Subcutaneous abdominal adipose tissue (tissue), 5 donors: Measurements from ENCODE around the gene RRAGC.
A peak's percentile ranks its signal among the peaks of the same experiment; 100 is the strongest.

Experiments
- H3K27ac ChIP-seq: one replicate; pipeline ENCODE4 v1.7.0; 2013; ENCODE audit warnings: low read depth, mild to moderate bottlenecking, inconsistent platforms, low read length, moderate library complexity
- H3K27me3 ChIP-seq, 5 donors: one replicate each; pipeline ENCODE4 v1.7.0; 2013; ENCODE audit warnings: low read length in 5 of 5, inconsistent platforms in 1 of 5; ENCODE audit not compliant: control insufficient read depth in 5 of 5, insufficient read depth in 4 of 5
- H3K36me3 ChIP-seq, 5 donors: one replicate each; pipeline ENCODE4 v1.7.0; 2013; ENCODE audit warnings: low read length in 5 of 5; ENCODE audit not compliant: control insufficient read depth in 5 of 5, insufficient read depth in 5 of 5
- H3K4me1 ChIP-seq, 5 donors: one replicate each; pipeline ENCODE4 v1.7.0; 2013; ENCODE audit warnings: low read length in 5 of 5, mild to moderate bottlenecking in 3 of 5, moderate library complexity in 1 of 5; ENCODE audit not compliant: control insufficient read depth in 5 of 5, insufficient read depth in 5 of 5
- H3K4me3 ChIP-seq, 5 donors: one replicate each; pipeline ENCODE4 v1.7.0; 2013; ENCODE audit warnings: low read length in 5 of 5, low read depth in 1 of 5
- H3K9ac ChIP-seq, 5 donors: one replicate each; pipeline ENCODE4 v1.7.0; 2013; ENCODE audit warnings: low read length in 5 of 5, mild to moderate bottlenecking in 4 of 5, moderate library complexity in 3 of 5
- H3K9me3 ChIP-seq, 5 donors: one replicate each; pipeline ENCODE4 v1.7.0; 2013; ENCODE audit warnings: low read length in 5 of 5; ENCODE audit not compliant: control insufficient read depth in 5 of 5
- donor health status: healthy.
- donor health status: healthy.
- donor health status: healthy.
- donor health status: healthy.
- donor health status: healthy.

The RRAGC gene, protein sequence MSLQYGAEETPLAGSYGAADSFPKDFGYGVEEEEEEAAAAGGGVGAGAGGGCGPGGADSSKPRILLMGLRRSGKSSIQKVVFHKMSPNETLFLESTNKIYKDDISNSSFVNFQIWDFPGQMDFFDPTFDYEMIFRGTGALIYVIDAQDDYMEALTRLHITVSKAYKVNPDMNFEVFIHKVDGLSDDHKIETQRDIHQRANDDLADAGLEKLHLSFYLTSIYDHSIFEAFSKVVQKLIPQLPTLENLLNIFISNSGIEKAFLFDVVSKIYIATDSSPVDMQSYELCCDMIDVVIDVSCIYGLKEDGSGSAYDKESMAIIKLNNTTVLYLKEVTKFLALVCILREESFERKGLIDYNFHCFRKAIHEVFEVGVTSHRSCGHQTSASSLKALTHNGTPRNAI

DNA sequence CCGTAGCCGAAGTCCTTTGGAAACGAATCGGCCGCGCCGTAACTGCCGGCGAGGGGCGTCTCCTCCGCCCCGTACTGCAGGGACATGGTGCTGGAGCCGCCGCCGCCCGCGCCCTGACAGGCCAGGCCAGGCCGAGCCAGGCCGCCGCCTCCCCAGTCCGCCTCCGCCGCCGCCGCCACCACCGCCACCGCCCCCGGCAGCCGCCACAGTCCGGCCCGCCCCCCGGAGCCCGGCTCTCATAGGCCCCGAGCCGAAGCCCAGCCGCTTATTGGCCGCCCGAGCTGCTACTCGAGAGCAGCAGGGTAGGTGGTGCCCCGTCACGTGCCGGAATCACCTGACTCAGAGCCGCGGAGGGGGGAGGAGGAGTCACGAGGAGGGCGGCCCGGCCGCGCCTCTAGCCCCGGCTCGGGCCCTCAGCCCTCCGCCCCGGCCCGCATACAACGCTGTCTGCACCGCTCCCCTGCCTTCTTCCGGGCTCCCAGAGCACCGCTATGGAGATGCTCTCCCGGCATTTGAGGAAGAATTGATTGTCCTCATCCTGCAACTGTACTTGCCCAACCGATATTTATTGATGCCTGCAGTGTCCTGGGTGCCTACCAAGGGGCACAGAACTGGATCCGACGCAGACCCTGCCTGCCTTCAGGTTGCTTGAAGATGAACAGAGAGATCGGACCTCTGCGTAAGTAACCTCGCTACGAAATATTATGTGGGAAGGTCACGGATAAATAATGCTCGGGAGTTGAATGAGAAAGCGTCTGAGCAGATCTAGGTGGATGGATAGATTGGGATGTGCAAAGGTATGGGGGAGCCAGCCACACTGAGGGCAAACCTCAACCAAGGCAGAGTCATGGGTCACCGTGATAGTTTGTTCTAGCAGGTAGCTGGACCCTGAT is at the start of gene RRAGC:
Gene RRAGC, minus strand, starts transcription at position 212 of the 893 bp plus-strand sequence. Its CDS starts 126 bp downstream, at position 86.
- peaks cover 9 to 82% (median 75%) of the 10 kb centered on the region in 5 donors for H3K4me1 ChIP-seq
- no peaks in the 10 kb centered on the region for H3K9me3 ChIP-seq
- H3K4me3 ChIP-seq: peak within 1 kb of the TSS; percentile 84 to 100 (median 94)
- no peaks in the 10 kb centered on the region for H3K27me3 ChIP-seq
- peaks cover 8 to 21% (median 13%) of the 10 kb centered on the region in 5 donors for H3K36me3 ChIP-seq
- H3K9ac ChIP-seq: peak within 1 kb of the TSS; percentile 93 to 100 (median 98)
- H3K27ac ChIP-seq: peak within 1 kb of the TSS; percentile 98

DNA sequence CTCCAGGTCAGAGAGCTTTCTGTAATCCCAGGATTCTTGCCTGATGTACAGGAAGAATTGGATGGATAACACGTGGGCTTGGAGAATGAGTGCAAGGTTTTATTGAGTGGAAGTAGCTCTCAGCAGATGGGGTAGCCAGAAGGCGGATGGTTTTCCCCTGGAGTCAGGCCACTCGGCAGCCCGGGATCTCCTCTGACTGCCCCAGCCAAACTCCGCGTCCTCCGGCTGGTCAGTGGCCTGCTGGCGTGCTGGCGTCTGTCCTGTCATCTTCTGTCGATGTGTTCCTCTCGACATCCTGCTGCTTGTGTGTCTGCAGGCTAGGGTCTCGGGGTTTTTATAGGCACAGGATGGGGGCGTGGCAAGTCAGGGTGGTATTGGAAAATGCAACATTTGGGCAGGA is 49.2 kb upstream of the RRAGC start:
- no peak overlapping the region for H3K9ac ChIP-seq
- H3K4me1 ChIP-seq: no peaks in the 10 kb centered on the region
- H3K27me3 ChIP-seq: no peaks in the 10 kb centered on the region
- H3K27ac ChIP-seq: no peak overlapping the region
- peaks cover 0 to 3% (median 0%) of the 10 kb centered on the region in 5 donors for H3K36me3 ChIP-seq
- H3K4me3 ChIP-seq: no peak overlapping the region
- H3K9me3 ChIP-seq: peaks cover 0 to 8% (median 5%) of the 10 kb centered on the region in 5 donors

DNA sequence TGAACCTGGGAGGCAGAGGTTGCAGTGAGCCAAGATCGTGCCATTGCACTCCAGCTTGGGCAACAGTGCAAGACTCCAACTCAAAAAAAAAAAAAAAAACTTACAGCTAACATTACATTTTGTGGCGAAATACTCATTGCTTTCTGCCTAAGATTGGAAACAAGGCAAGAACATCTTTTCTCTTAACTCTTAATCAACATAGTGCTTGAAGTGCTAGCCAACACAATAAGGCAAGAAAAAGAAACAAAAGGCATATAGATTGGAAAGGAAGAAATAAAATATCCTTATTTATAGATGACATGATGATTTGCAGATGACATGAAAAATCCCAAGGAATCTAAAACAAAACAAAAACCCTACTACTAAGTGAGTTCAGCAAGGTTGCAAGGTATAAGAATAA is 46.4 kb upstream of the RRAGC start:
- peaks cover 0 to 8% (median 5%) of the 10 kb centered on the region in 5 donors for H3K9me3 ChIP-seq
- H3K4me1 ChIP-seq: no peaks in the 10 kb centered on the region
- no peak overlapping the region for H3K9ac ChIP-seq
- no peak overlapping the region for H3K4me3 ChIP-seq
- H3K27ac ChIP-seq: no peak overlapping the region
- no peaks in the 10 kb centered on the region for H3K36me3 ChIP-seq
- H3K27me3 ChIP-seq: no peaks in the 10 kb centered on the region

DNA sequence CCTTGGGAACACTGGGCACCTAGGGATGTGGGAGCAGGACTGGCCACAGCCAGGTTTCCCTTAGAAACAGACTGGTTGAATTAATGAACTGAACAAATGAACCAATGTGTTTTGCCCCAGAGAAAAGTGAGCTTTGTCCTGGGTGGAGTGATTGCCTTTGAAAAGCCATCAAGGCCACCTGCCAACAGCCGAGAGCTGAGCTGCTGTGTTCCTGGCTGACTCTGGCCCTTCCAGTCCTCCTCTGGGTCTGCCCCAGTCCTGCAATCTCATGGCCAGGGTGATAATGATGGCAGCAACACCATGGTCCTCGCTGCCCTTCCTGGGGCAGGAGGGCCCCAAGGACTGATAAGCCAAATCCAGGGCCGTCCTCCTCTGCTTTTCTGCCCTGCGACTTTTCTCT is 40.0 kb upstream of the RRAGC start:
- no peaks in the 10 kb centered on the region for H3K9me3 ChIP-seq

DNA sequence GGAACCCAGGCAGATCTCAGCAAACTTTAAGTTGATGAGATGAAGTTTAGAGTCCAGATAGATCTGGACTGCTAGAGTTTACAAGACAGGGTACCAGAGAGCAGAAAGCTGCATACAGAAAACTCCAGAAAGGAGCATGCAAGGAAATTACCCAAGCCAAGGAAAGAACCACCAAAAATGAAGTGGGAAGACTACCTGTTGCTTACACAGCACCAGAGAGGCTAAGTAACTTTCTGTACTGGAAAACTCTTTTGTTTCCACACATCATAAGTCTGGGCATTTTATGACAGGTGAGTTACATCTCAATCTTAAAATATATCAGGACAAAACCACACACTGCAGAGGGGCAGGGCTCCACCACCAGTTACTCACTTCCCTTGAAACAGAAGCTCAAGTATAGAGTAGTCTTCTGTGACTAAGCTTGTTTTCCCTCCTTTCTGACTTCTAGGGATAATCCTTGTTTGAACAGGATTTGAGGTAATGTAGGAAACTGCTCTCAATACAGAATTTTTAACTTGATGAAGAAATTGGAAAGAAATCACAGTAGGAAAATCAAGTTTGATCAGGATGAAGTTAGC is 39.2 kb upstream of the RRAGC start:
- H3K36me3 ChIP-seq: peaks cover 0 to 2% (median 0%) of the 10 kb centered on the region in 5 donors
- no peak overlapping the region for H3K4me3 ChIP-seq
- no peaks in the 10 kb centered on the region for H3K4me1 ChIP-seq
- H3K9ac ChIP-seq: no peak overlapping the region
- H3K9me3 ChIP-seq: no peaks in the 10 kb centered on the region
- no peak overlapping the region for H3K27ac ChIP-seq
- no peaks in the 10 kb centered on the region for H3K27me3 ChIP-seq

More for the DNA sequence above, 40.0 kb upstream of the RRAGC start:
- H3K4me1 ChIP-seq: no peaks in the 10 kb centered on the region
- no peak overlapping the region for H3K4me3 ChIP-seq
- no peak overlapping the region for H3K9ac ChIP-seq
- no peaks in the 10 kb centered on the region for H3K27me3 ChIP-seq
- no peak overlapping the region for H3K27ac ChIP-seq
- peaks cover 0 to 2% (median 0%) of the 10 kb centered on the region in 5 donors for H3K36me3 ChIP-seq

DNA sequence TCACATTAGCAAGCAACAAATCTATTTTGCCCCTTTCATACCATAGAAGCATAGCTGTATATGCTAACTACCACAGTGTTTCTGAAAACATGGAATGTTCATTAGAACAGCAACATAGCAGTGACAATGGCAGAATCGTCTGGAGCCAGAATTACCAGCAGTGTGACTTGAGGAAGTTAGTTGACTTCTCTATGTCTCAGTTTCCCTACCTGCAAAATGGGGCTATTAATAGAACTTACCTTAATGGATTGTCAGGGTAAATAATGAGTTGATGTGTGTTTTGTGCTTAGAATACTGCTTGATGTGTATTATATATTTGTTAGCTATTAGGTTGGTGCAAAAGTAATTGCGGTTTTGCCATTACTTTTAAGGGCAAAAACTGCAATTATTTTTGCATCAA is 36.6 kb upstream of the RRAGC start:
- Histone ChIP-seq H3K27ac (no peak overlapping the region), H3K4me1 (no peaks in the 10 kb centered on the region), H3K36me3 (peaks cover 0 to 2% (median 0%) of the 10 kb centered on the region in 5 donors), H3K4me3 (no peak overlapping the region), H3K9me3 (no peaks in the 10 kb centered on the region), H3K9ac (no peak overlapping the region), H3K27me3 (no peaks in the 10 kb centered on the region)

DNA sequence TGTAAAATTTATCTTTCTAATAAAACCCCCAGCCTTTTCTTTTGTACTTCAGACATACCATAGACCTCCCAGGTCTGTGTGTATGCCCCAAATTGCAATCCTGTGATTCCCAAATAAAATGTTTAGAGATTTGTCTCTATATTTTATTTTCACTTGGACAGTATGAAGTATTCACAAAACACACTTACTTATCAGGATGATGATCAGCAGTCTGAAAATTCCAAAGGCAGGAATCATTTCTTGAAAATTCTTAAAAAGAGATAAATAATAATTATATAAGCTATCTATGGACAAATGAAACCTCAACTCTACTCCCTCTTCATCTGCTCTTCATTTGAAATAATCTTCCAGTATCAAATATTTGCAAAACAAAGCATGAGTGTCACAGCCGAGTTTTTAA is 33.4 kb upstream of the RRAGC start:
- peaks cover 0 to 22% (median 17%) of the 10 kb centered on the region in 5 donors for H3K4me1 ChIP-seq
- peaks cover 0 to 2% (median 0%) of the 10 kb centered on the region in 5 donors for H3K36me3 ChIP-seq
- no peak overlapping the region for H3K9ac ChIP-seq
- H3K4me3 ChIP-seq: no peak overlapping the region
- H3K27me3 ChIP-seq: no peaks in the 10 kb centered on the region
- no peaks in the 10 kb centered on the region for H3K9me3 ChIP-seq
- no peak overlapping the region for H3K27ac ChIP-seq

DNA sequence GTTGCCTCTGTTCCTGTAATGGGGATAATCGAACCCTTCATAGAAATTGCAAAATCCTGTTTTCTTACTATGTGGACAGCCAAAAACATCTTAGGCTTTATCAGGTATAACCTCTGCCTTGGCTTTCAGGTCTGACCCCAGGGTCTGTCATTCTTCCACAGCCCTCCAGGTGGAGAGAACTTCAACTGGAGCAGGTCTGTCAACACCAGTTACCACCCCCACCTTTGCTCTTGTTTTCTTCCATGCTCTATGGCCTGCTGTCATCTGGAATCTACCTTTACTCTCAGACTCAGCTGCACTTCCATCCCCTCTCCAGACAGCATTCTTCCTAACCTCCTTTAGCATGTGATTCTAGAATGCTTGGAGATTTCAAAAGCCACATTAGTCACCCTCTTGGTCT is 32.2 kb upstream of the RRAGC start:
- H3K4me1 ChIP-seq: peaks cover 0 to 22% (median 17%) of the 10 kb centered on the region in 5 donors
- H3K27me3 ChIP-seq: no peaks in the 10 kb centered on the region
- no peaks in the 10 kb centered on the region for H3K9me3 ChIP-seq
- H3K27ac ChIP-seq: no peak overlapping the region
- no peak overlapping the region for H3K4me3 ChIP-seq
- H3K36me3 ChIP-seq: peaks cover 0 to 2% (median 0%) of the 10 kb centered on the region in 5 donors
- H3K9ac ChIP-seq: no peak overlapping the region

DNA sequence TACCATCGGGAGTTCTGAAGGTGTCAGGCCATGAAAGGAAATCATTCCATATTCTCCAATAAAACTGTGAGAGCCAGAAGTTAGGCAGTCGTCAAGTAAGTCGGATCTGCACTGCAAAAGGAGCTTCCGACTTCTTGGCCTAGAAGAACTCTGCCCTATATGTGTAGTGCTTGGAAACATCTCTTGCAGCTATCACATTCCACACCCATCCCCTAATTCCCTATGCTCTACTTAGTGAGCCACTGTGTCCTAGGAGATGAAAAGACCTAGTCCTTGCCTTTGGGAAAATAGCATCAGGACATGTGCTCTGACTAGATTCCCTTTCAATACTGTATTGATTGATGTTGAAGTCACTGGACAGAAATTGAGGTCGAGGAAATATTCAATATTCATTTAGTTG is 30.0 kb upstream of the RRAGC start:
- H3K9me3 ChIP-seq: no peaks in the 10 kb centered on the region
- peak overlapping the region; percentile 35 for H3K27ac ChIP-seq
- H3K9ac ChIP-seq: peak overlapping the region in 1 of 5 donors; percentile 46
- no peaks in the 10 kb centered on the region for H3K27me3 ChIP-seq
- peak overlapping the region in 1 of 5 donors; percentile 25 for H3K4me3 ChIP-seq
- H3K4me1 ChIP-seq: peaks cover 0 to 22% (median 17%) of the 10 kb centered on the region in 5 donors
- H3K36me3 ChIP-seq: peaks cover 0 to 3% (median 0%) of the 10 kb centered on the region in 5 donors
